Transverse colon (tissue), 3 donors: ENCODE measurements around the gene CCDC141.

Experiments
- CTCF ChIP-seq, 5 experiments: fragments of 200-600 bp in 3 of 5; fragments of 450-650 bp in 2 of 5; sonication (generic) in 3 of 5; IDR thresholded peaks; 1 replicate in 2 of 5; 2 replicates in 3 of 5; pipeline ENCODE4 v1.5.1; 2016 to 2017; ENCODE audit warnings: antibody characterized with exemption in 5 of 5, inconsistent platforms in 3 of 5, mild to moderate bottlenecking in 2 of 5, moderate library complexity in 1 of 5
- EP300 ChIP-seq: sonication (generic); formaldehyde crosslinking; IDR thresholded peaks from one replicate; pipeline ENCODE4 v1.6.1; 2017; ENCODE audit warnings: antibody characterized with exemption, low read depth

- TF ChIP-seq EP300: no peak
- TF ChIP-seq CTCF (IDR thresholded peaks at IDR 0.05): no peak
Measured at GRCh38 chr2:178954049-178954448, 95.9 kb downstream of the CCDC141 start.
